Measurements from ENCODE around the gene RBMS2.
"Not testable (repeated sequence)": the region's sequence is repeated elsewhere in the genome, so short reads cannot be mapped to it uniquely, and the experiment has no call there.

RBMS2 gene

DNA sequence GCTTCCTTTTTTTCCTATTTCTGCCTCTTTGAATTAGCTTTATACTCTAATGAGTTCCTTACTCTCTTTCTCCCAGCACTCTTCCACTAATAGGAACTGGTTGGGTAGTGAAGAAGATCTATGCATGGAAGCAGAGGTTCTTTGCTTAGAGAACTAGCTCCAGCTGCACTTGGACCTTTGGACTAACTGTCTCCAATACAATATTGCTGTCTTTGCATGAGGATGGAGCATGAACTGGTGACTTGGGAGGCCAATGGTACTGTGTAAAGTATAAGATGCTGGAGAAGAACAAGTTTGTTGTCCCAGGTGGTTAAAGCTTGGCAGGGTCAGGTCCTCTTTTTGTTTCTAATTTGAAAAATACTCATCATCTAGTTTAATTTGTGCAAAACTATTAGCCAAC lies 31.3 kb upstream of the RBMS2 start:
- Histone ChIP-seq H3K27ac (no peak overlapping the region), H3K4me3 (ENCODE audit: low read depth, low read length) (no peak overlapping the region), H3K36me3 (replicated peaks) (no peaks in the 10 kb centered on the region), H3K27me3 (replicated peaks) (peaks cover 23% of the 10 kb centered on the region)
- no peak for DNase-seq
- TF ChIP-seq, protein P1, sequence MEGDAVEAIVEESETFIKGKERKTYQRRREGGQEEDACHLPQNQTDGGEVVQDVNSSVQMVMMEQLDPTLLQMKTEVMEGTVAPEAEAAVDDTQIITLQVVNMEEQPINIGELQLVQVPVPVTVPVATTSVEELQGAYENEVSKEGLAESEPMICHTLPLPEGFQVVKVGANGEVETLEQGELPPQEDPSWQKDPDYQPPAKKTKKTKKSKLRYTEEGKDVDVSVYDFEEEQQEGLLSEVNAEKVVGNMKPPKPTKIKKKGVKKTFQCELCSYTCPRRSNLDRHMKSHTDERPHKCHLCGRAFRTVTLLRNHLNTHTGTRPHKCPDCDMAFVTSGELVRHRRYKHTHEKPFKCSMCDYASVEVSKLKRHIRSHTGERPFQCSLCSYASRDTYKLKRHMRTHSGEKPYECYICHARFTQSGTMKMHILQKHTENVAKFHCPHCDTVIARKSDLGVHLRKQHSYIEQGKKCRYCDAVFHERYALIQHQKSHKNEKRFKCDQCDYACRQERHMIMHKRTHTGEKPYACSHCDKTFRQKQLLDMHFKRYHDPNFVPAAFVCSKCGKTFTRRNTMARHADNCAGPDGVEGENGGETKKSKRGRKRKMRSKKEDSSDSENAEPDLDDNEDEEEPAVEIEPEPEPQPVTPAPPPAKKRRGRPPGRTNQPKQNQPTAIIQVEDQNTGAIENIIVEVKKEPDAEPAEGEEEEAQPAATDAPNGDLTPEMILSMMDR (IDR thresholded peaks at IDR 0.05; ENCODE audit: low read depth, low read length, missing control alignments), result no peak
- in situ Hi-C loops (cut with HindIII; ENCODE audit: low pct_ligation_motif_present, low sequenced_read_pairs), result no loop called here

GRCh38 chr12:56493409-56494105 lies 28.1 kb upstream of the RBMS2 start:
- H3K4me3 ChIP-seq (ENCODE audit: low read depth, low read length); DNase-seq; H3K36me3 ChIP-seq (replicated peaks); in situ Hi-C loops (cut with HindIII; ENCODE audit: low pct_ligation_motif_present, low sequenced_read_pairs); H3K27ac ChIP-seq: not testable (repeated sequence)
- peaks cover 14% of the 10 kb centered on the region for H3K27me3 ChIP-seq (replicated peaks)

DNA sequence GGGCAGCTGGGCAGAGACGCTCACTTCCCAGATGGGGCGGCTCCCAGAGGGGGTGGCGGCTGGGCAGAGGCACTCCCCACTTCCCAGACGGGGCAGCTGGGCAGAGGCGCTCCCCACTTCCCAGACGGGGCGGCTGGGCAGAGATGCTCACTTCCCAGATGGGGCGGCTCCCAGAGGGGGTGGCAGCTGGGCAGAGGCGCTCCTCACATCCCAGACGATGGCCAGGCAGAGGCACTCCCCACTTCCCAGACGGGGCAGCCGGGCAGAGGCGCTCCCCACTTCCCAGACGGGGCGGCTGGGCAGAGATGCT lies 27.6 kb upstream of the RBMS2 start:
- H3K27me3 ChIP-seq (replicated peaks); H3K4me3 ChIP-seq (ENCODE audit: low read depth, low read length); in situ Hi-C loops (cut with HindIII; ENCODE audit: low pct_ligation_motif_present, low sequenced_read_pairs); H3K27ac ChIP-seq; DNase-seq; H3K36me3 ChIP-seq (replicated peaks): not testable (repeated sequence)

DNA sequence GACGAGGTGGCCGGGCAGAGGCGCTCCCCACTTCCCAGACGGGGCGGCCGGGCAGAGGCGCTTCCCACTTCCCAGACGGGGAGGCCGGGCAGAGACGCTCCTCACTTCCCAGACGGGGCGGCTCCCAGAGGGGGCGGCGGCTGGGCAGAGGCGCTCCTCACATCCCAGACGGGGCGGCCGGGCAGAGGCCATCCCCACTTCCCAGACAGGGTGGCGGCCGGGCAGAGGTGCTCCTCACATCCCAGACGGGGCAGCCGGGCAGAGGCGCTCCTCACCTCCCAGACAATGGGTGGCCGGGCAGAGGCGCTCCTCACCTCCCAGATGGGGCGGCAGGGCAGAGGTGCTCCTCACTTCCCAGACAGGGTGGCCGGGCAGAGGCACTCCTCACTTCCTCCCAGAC lies 27.1 kb upstream of the RBMS2 start:
- H3K27me3 ChIP-seq (replicated peaks); H3K36me3 ChIP-seq (replicated peaks); DNase-seq; H3K27ac ChIP-seq; H3K4me3 ChIP-seq (ENCODE audit: low read depth, low read length); in situ Hi-C loops (cut with HindIII; ENCODE audit: low pct_ligation_motif_present, low sequenced_read_pairs): not testable (repeated sequence)

DNA sequence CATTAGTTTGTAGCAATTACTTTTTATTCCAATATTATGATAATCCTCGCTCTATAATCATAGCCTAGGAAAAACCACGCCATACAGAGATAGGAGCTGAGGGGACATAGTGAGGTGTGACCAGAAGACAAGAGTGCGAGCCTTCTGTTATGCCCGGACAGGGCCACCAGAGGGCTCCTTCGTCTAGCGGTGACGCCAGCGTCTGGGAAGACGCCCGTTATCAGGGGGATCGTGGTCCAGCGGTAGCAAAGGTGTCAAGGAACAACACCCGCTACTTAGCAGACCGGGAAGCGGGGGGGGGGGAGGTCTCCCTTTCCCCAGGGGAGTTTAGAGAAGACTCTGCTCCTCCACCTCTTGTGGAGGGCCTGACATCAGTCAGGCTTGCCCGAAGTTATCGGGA lies 24.9 kb upstream of the RBMS2 start:
- H3K4me3 ChIP-seq (ENCODE audit: low read depth, low read length); H3K36me3 ChIP-seq (replicated peaks); H3K27ac ChIP-seq; H3K27me3 ChIP-seq (replicated peaks); in situ Hi-C loops (cut with HindIII; ENCODE audit: low pct_ligation_motif_present, low sequenced_read_pairs): not testable (repeated sequence)
- TF ChIP-seq, protein P1 (IDR thresholded peaks at IDR 0.05; ENCODE audit: low read depth, low read length, missing control alignments), result peak; percentile 61
- peak; percentile 60 for DNase-seq

DNA sequence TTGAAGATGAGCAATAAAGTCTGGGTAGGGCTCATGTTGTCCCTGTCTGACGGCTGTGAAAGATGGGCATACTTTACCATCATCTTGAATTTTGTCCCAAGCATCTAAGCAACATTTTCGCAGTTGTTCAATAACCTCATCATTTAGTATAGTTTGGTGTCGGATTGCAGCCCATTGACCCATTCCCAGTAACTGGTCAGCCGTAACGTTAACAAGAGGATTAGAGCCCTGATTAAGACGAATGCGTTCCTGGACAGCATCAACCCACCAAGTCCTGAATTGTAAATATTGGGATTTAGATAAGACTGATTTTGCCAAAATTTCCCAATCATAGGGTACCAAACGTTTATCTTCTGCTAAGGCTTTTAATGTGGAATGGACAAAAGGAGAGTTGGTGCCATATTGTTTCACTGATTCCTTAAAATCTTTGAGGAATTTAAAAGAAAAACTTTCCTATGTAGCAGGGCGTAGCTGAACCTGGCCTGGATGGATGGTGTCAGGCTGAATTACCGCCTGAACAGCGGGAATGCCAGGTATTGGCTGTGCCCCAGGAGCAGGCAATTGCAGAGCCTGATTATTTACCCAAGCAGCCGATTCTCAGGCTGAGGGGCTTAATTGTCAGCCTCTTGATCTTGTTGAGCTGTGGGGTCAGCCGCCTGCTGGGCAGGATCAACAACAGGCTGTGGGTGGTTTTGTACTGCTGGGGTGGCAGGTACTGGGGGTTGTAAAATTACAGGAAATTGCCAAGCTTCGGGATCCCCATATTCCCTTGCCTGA lies 23.3 kb upstream of the RBMS2 start:
- H3K4me3 ChIP-seq (ENCODE audit: low read depth, low read length); DNase-seq; H3K27me3 ChIP-seq (replicated peaks); H3K36me3 ChIP-seq (replicated peaks); H3K27ac ChIP-seq; in situ Hi-C loops (cut with HindIII; ENCODE audit: low pct_ligation_motif_present, low sequenced_read_pairs): not testable (repeated sequence)

- DNase-seq; in situ Hi-C loops (cut with HindIII; ENCODE audit: low pct_ligation_motif_present, low sequenced_read_pairs): not testable (repeated sequence)
These were observed 22.2 kb upstream of the RBMS2 start for GRCh38 chr12:56499452-56499851.

GRCh38 chr12:56499879-56500278 lies 21.7 kb upstream of the RBMS2 start:
- not testable (repeated sequence) for H3K4me3 ChIP-seq (ENCODE audit: low read depth, low read length); DNase-seq; H3K27me3 ChIP-seq (replicated peaks); H3K27ac ChIP-seq; H3K36me3 ChIP-seq (replicated peaks)
- in situ Hi-C loops (cut with HindIII; ENCODE audit: low pct_ligation_motif_present, low sequenced_read_pairs), result loop anchor here (25.0 kb wide), 1 partner anchor 112 kb away; no protein-coding TSS in a partner anchor

More at GRCh38 chr12:56499452-56499851, 22.2 kb upstream of the RBMS2 start:
- H3K36me3 ChIP-seq (replicated peaks); H3K27me3 ChIP-seq (replicated peaks); H3K4me3 ChIP-seq (ENCODE audit: low read depth, low read length); H3K27ac ChIP-seq: not testable (repeated sequence)

DNA sequence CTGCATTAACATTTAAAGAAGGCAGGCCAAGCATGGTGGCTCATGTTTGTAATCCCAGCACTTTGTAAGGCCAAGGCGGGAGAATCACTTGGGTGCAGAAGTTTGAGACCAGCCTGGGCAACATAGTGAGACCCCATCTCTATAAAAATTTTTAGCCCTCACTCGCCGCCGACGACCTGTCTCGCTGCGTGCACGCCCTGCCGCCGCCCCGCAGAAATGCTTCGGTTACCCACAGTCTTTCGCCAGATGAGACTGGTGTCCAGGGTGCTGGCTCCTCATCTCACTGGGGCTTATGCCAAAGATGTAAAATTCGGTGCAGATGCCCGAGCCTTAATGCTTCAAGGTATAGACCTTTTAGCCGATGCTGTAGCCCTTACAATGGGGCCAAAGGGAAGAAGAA lies 10.8 kb upstream of the RBMS2 start:
- TF ChIP-seq, protein P1 (IDR thresholded peaks at IDR 0.05; ENCODE audit: low read depth, low read length, missing control alignments), result no peak
- H3K4me3 ChIP-seq (ENCODE audit: low read depth, low read length), result no peak overlapping the region
- DNase-seq, result no peak
- in situ Hi-C loops (cut with HindIII; ENCODE audit: low pct_ligation_motif_present, low sequenced_read_pairs), result loop anchor here (25.0 kb wide), 1 partner anchor 102 kb away; no protein-coding TSS in a partner anchor
- H3K27ac ChIP-seq, result no peak overlapping the region
- H3K36me3 ChIP-seq (replicated peaks), result no peaks in the 10 kb centered on the region
- no peaks in the 10 kb centered on the region for H3K27me3 ChIP-seq (replicated peaks)

DNA sequence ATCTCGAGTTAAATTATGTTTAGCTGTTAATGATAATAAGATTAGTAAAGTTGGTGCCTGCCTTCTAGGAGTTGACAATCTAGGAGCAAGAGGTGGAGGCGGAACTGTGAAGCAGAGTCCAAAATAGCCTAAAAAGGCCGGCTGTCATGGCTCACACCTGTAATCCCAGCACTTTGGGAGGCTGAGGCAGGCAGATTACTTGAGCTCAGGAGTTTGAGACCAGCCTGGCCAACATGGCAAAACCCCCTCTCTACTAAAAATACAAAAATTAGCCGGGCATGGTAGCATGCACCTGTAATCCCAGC lies 7.7 kb upstream of the RBMS2 start:
- H3K27me3 ChIP-seq (replicated peaks); DNase-seq; H3K27ac ChIP-seq; H3K4me3 ChIP-seq (ENCODE audit: low read depth, low read length); H3K36me3 ChIP-seq (replicated peaks): not testable (repeated sequence)
- in situ Hi-C loops (cut with HindIII; ENCODE audit: low pct_ligation_motif_present, low sequenced_read_pairs), result loop anchor here (25.0 kb wide), 1 partner anchor 98 kb away; no protein-coding TSS in a partner anchor
